Measurements from ENCODE around the gene MPL. TPM values are rescaled to one million over a fixed set of nuclear protein-coding genes. Genes with fewer than 3 reads are reported as not detected.

MPL gene
- total RNA-seq, 8 experiments from 2014 or later = 0.05 to 0.08 TPM; not detected in 6

Other genes starting within 250 kb of the MPL start
- 100 to 1,000 TPM in 2 of 8 experiments, 10 to 100 TPM in 6; 71.2 to 109 (median 90.3) TPM for gene EBNA1BP2, start 165.5 kb upstream of the MPL start, total RNA-seq
- gene CFAP57, start 165.5 kb upstream of the MPL start, total RNA-seq = 1 to 10 TPM in 4 of 8 experiments, under 1 TPM in 4; 0.40 to 7.3 (median 0.82) TPM
- gene TMEM125, start 67.8 kb upstream of the MPL start, total RNA-seq = 1 to 10 TPM in 1 of 8 experiments, under 1 TPM in 3, not detected in 4; 0.11 to 4.7 (median 0.34) TPM
- gene C1orf210, start 52.2 kb upstream of the MPL start, total RNA-seq = under 1 TPM in 6 of 8 experiments, not detected in 2; 0.11 to 0.66 (median 0.36) TPM
- gene TIE1, start 36.8 kb upstream of the MPL start, total RNA-seq = 10 to 100 TPM in 1 of 8 experiments, 1 to 10 TPM in 3, under 1 TPM in 4; 0.31 to 14.2 (median 0.88) TPM
- gene CDC20, start 21.2 kb downstream of the MPL start, total RNA-seq = 100 to 1,000 TPM in 1 of 8 experiments, 10 to 100 TPM in 5, 1 to 10 TPM in 1, under 1 TPM in 1; 0.15 to 144 (median 15.3) TPM
- 10 to 100 TPM; 11.1 to 83.1 (median 24.5) TPM for gene ELOVL1, start 30.2 kb downstream of the MPL start, total RNA-seq
- 100 to 1,000 TPM in 2 of 8 experiments, 10 to 100 TPM in 6; 22.7 to 121 (median 57.1) TPM for gene MED8, start 52.0 kb downstream of the MPL start, total RNA-seq
- gene SZT2, start 52.1 kb downstream of the MPL start, total RNA-seq = 10 to 100 TPM; 14.3 to 73.8 (median 23.0) TPM
- 10 to 100 TPM in 6 of 8 experiments, 1 to 10 TPM in 2; 4.4 to 17.6 (median 13.2) TPM for gene HYI, start 116.1 kb downstream of the MPL start, total RNA-seq
- 100 to 1,000 TPM in 2 of 8 experiments, 10 to 100 TPM in 5, 1 to 10 TPM in 1; 7.8 to 119 (median 74.7) TPM for gene PTPRF, start 193.1 kb downstream of the MPL start, total RNA-seq

Measured in motor neuron (in vitro differentiated cells).